Activated CD4-positive, alpha-beta T cell treated with anti-CD3 and anti-CD28 coated beads, Interleukin-2, amount 50 U/mL, for 4 hours (primary cell): ENCODE data around the gene DHX35.

Experiments used
- DNase-seq, 2 experiments: peaks; one replicate each; pipeline ENCODE4 v3.0.0-alpha.2; 2020

DHX35 gene

GRCh38 chr20:39032997-39033396 is 70.9 kb downstream of the DHX35 start:
- no peak for DNase-seq

GRCh38 chr20:39036011-39036410 is 73.9 kb downstream of the DHX35 start:
- no peak for DNase-seq

- no peak for DNase-seq
Measured at GRCh38 chr20:39036851-39037250, 74.7 kb downstream of the DHX35 start.

GRCh38 chr20:39038047-39038446 is 75.9 kb downstream of the DHX35 start:
- DNase-seq = no peak

GRCh38 chr20:39038495-39038894 is 76.4 kb downstream of the DHX35 start:
- no peak for DNase-seq

GRCh38 chr20:39039261-39039660 is 77.1 kb downstream of the DHX35 start:
- DNase-seq = no peak

- DNase-seq = no peak
Measured at GRCh38 chr20:39040116-39040515, 78.0 kb downstream of the DHX35 start.

GRCh38 chr20:39041067-39041466 is 78.9 kb downstream of the DHX35 start:
- no peak for DNase-seq

- no peak for DNase-seq
Measured at GRCh38 chr20:39042279-39043150, 80.4 kb downstream of the DHX35 start.

GRCh38 chr20:39044501-39044900 is 82.4 kb downstream of the DHX35 start:
- DNase-seq = no peak

- no peak for DNase-seq
Measured at GRCh38 chr20:39045676-39046075, 83.5 kb downstream of the DHX35 start.

- DNase-seq = no peak
Measured at GRCh38 chr20:39047417-39047985, 85.4 kb downstream of the DHX35 start.

GRCh38 chr20:39048000-39048696 is 86.0 kb downstream of the DHX35 start:
- peak; percentile 48 to 55 for DNase-seq

- DNase-seq = no peak
Measured at GRCh38 chr20:39049148-39049547, 87.0 kb downstream of the DHX35 start.

GRCh38 chr20:39049684-39050554 is 87.8 kb downstream of the DHX35 start:
- DNase-seq = peak; percentile 69 to 70

- no peak for DNase-seq
Measured at GRCh38 chr20:39050555-39050902, 88.4 kb downstream of the DHX35 start.

- no peak for DNase-seq
Measured at GRCh38 chr20:39052676-39053075, 90.5 kb downstream of the DHX35 start.

- DNase-seq = no peak
Measured at GRCh38 chr20:39057143-39057542, 95.0 kb downstream of the DHX35 start.

GRCh38 chr20:39057911-39058310 is 95.8 kb downstream of the DHX35 start:
- no peak for DNase-seq

- no peak for DNase-seq
Measured at GRCh38 chr20:39059036-39059435, 96.9 kb downstream of the DHX35 start.

GRCh38 chr20:39066471-39067242 is 104.5 kb downstream of the DHX35 start:
- no peak for DNase-seq

- no peak for DNase-seq
Measured at GRCh38 chr20:39067526-39068216, 105.5 kb downstream of the DHX35 start.
